ENCODE measurements around the gene PTPRN2. TPM values are rescaled to one million over a fixed set of nuclear protein-coding genes. Genes with fewer than 3 reads are reported as not detected.

The PTPRN2 gene
- polyA plus RNA-seq, 1 of the 3 experiments (the other 2 are of a cell fraction): 4.0 TPM

DNA sequence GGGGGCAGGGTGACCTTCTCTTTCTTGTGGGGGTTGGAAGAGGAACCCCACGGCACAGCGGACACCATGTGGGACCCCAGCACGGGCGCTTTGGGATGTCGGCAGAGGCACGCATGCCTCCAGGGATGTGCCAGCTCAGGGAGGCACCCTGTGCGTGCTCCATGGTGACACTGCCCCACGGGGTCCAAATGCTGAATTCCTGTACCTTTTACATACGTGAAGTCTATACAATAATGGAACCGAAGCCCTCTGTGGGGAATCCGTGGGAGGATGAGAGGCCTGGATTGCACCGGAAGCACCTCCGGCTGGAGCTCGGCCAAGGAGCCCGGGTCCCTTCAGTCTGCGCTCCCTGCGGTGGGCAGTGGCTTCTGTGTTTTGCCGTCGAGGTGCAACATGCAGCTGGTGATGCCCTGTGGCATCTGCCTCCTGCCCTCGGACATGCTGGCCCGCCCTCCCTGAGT lies 726.6 kb downstream of the PTPRN2 start (continued):
- TF ChIP-seq, protein P1, sequence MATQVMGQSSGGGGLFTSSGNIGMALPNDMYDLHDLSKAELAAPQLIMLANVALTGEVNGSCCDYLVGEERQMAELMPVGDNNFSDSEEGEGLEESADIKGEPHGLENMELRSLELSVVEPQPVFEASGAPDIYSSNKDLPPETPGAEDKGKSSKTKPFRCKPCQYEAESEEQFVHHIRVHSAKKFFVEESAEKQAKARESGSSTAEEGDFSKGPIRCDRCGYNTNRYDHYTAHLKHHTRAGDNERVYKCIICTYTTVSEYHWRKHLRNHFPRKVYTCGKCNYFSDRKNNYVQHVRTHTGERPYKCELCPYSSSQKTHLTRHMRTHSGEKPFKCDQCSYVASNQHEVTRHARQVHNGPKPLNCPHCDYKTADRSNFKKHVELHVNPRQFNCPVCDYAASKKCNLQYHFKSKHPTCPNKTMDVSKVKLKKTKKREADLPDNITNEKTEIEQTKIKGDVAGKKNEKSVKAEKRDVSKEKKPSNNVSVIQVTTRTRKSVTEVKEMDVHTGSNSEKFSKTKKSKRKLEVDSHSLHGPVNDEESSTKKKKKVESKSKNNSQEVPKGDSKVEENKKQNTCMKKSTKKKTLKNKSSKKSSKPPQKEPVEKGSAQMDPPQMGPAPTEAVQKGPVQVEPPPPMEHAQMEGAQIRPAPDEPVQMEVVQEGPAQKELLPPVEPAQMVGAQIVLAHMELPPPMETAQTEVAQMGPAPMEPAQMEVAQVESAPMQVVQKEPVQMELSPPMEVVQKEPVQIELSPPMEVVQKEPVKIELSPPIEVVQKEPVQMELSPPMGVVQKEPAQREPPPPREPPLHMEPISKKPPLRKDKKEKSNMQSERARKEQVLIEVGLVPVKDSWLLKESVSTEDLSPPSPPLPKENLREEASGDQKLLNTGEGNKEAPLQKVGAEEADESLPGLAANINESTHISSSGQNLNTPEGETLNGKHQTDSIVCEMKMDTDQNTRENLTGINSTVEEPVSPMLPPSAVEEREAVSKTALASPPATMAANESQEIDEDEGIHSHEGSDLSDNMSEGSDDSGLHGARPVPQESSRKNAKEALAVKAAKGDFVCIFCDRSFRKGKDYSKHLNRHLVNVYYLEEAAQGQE (IDR thresholded peaks at IDR 0.05; ENCODE audit: low read depth, low read length): no peak
- TF ChIP-seq, protein P2, sequence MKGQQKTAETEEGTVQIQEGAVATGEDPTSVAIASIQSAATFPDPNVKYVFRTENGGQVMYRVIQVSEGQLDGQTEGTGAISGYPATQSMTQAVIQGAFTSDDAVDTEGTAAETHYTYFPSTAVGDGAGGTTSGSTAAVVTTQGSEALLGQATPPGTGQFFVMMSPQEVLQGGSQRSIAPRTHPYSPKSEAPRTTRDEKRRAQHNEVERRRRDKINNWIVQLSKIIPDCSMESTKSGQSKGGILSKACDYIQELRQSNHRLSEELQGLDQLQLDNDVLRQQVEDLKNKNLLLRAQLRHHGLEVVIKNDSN (IDR thresholded peaks at IDR 0.05; ENCODE audit: borderline replicate concordance, low read depth): no peak

DNA sequence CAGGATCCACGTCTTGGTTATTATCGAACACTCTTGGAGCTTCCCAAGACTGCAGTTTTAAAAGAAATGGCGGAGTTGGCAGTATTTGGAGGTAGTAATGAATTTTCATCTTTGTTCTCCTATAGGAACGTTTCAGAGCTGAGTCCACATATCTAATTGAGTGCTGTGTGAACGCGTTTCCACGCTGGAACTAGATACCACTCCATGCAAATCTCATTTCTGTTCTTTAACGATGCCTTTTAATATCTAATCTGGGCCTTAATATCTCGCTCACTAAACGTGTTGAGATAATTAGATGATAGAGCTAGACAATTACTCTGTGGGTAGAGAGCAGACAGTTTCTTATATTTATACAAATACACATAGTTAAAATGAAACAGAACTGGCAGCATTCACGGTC lies 727.2 kb downstream of the PTPRN2 start:
- ChIA-PET CTCF (interaction anchor here (1.0 to 1.6 kb wide), 4 partner anchors 12 to 428 kb away, joined by 3 to 8 read pairs (median 4); no protein-coding TSS in a partner anchor), POLR2A (no interaction called here)
- Histone ChIP-seq H3F3A (replicated peaks; ENCODE audit: insufficient read depth) (no peaks in the 10 kb centered on the region), H3K9me3 (peaks cover 3% of the 10 kb centered on the region; the same call in 1 of the 2 replicates), H3K4me3 (ENCODE audit: low read depth in 2 of 2, low read length in 1 of 2) (no peak overlapping the region), H3K4me1 (ENCODE audit: control insufficient read depth in 1 of 2, insufficient read depth in 2 of 2, low read depth in 1 of 2, low read length in 1 of 2) (no peaks in the 10 kb centered on the region; a peak in 1 of 4 replicates), H4K20me1 (ENCODE audit: insufficient read depth) (no peaks in the 10 kb centered on the region), H3K9me2 (no peaks in the 10 kb centered on the region), H3K79me2 (ENCODE audit: insufficient read depth) (no peaks in the 10 kb centered on the region), H3K27me3 (ENCODE audit: insufficient read depth) (no peaks in the 10 kb centered on the region), H2AFZ (ENCODE audit: low read depth) (no peak overlapping the region), H3K27ac (ENCODE audit: low read depth in 2 of 2, low read length in 1 of 2) (no peak overlapping the region), H3K9ac (no peak overlapping the region), H3K4me2 (no peak overlapping the region), H3K36me3 (replicated peaks in 1 of 2; ENCODE audit: control insufficient read depth in 1 of 2, insufficient read depth in 2 of 2, low read length in 1 of 2) (no peaks in the 10 kb centered on the region)
- 42% methylated on average over 11 of the region's 11 CpGs for WGBS (ENCODE audit: low lambda C conversion rate)
- TF ChIP-seq, protein P3, sequence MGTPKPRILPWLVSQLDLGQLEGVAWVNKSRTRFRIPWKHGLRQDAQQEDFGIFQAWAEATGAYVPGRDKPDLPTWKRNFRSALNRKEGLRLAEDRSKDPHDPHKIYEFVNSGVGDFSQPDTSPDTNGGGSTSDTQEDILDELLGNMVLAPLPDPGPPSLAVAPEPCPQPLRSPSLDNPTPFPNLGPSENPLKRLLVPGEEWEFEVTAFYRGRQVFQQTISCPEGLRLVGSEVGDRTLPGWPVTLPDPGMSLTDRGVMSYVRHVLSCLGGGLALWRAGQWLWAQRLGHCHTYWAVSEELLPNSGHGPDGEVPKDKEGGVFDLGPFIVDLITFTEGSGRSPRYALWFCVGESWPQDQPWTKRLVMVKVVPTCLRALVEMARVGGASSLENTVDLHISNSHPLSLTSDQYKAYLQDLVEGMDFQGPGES (IDR thresholded peaks at IDR 0.05; ENCODE audit: low read depth, low read length): no peak
- TF ChIP-seq ELF1 (IDR thresholded peaks at IDR 0.05) (no peak), EZH2phosphoT487 (IDR thresholded peaks at IDR 0.05; ENCODE audit: borderline replicate concordance, low read depth) (no peak), EP300 (IDR thresholded peaks at IDR 0.05; ENCODE audit: borderline replicate concordance in 1 of 2, low read depth in 1 of 2, low read length in 1 of 2) (no peak), FOXJ3 (CRISPR knock-in tag; IDR thresholded peaks at IDR 0.05) (no peak)
- no peak for DNase-seq

DNA sequence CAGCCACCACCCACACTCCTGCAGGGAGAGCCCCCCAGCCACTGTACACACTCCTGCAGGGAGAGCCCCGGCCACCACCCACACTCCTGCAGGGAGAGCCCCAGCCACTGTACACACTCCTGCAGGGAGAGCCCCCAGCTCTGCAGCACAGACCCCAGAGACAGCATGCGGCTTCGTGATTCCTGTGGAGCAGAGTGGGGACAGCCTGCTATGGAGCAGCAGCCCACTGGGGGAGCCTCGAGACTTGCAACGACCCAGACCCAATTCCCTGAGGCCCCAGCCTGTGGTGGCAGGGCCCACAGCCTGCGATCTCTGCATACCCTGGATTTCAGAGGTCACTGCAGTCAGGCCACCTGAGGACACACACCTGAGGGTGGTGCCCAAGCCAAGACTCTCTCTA lies 727.7 kb downstream of the PTPRN2 start:
- H3K27ac ChIP-seq (ENCODE audit: low read depth in 2 of 2, low read length in 1 of 2): no peak overlapping the region
- ChIA-PET CTCF (interaction anchor here (1.4 to 1.6 kb wide), 3 partner anchors 13 to 428 kb away, joined by 3 to 8 read pairs (median 4); no protein-coding TSS in a partner anchor), POLR2A (interaction anchor here (0.6 kb wide), 1 partner anchor 344 kb away, joined by 3 read pairs; no protein-coding TSS in a partner anchor)
- H3K36me3 ChIP-seq (replicated peaks in 1 of 2; ENCODE audit: control insufficient read depth in 1 of 2, insufficient read depth in 2 of 2, low read length in 1 of 2): no peaks in the 10 kb centered on the region
- no peak overlapping the region for H3K9ac ChIP-seq
- DNase-seq: no peak
- peaks cover 3% of the 10 kb centered on the region; the same call in 1 of the 2 replicates for H3K9me3 ChIP-seq
- H3K4me1 ChIP-seq (ENCODE audit: control insufficient read depth in 1 of 2, insufficient read depth in 2 of 2, low read depth in 1 of 2, low read length in 1 of 2): no peaks in the 10 kb centered on the region; a peak in 1 of 4 replicates
- no peak for TF ChIP-seq EZH2phosphoT487 (IDR thresholded peaks at IDR 0.05; ENCODE audit: borderline replicate concordance, low read depth)
- no peak for TF ChIP-seq NFIC (IDR thresholded peaks at IDR 0.05; ENCODE audit: borderline replicate concordance)
- TF ChIP-seq TCF12 (IDR thresholded peaks at IDR 0.05): no peak
- no peak for TF ChIP-seq JUND (IDR thresholded peaks at IDR 0.05)
- TF ChIP-seq, protein P4, sequence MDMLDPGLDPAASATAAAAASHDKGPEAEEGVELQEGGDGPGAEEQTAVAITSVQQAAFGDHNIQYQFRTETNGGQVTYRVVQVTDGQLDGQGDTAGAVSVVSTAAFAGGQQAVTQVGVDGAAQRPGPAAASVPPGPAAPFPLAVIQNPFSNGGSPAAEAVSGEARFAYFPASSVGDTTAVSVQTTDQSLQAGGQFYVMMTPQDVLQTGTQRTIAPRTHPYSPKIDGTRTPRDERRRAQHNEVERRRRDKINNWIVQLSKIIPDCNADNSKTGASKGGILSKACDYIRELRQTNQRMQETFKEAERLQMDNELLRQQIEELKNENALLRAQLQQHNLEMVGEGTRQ (IDR thresholded peaks at IDR 0.05; ENCODE audit: borderline replicate concordance, low read depth, low read length): no peak
- no peak for TF ChIP-seq CHD2 (IDR thresholded peaks at IDR 0.05; ENCODE audit: low read length, partially characterized antibody)
- no peak for TF ChIP-seq MEF2A (IDR thresholded peaks at IDR 0.05; ENCODE audit: borderline replicate concordance, low read depth)
- no peak for TF ChIP-seq SMC3 (IDR thresholded peaks at IDR 0.05; ENCODE audit: low read depth, low read length)
- no peak for TF ChIP-seq EP300 (IDR thresholded peaks at IDR 0.05; ENCODE audit: borderline replicate concordance in 1 of 2, low read depth in 1 of 2, low read length in 1 of 2)
- TF ChIP-seq RXRA (IDR thresholded peaks at IDR 0.05; ENCODE audit: borderline replicate concordance, low read depth): no peak
- no peak for TF ChIP-seq FOXM1 (IDR thresholded peaks at IDR 0.05; ENCODE audit: low read depth)
- no peak for TF ChIP-seq TAF1 (IDR thresholded peaks at IDR 0.05; ENCODE audit: borderline replicate concordance, low read depth, low read length)
- no peak for TF ChIP-seq YY1 (IDR thresholded peaks at IDR 0.05; ENCODE audit: low read depth)
- no peak for TF ChIP-seq FOSL2 (IDR thresholded peaks at IDR 0.05; ENCODE audit: borderline replicate concordance, low read depth)
- WGBS (ENCODE audit: low lambda C conversion rate): 83% methylated on average over 2 of the region's 6 CpGs
- no peaks in the 10 kb centered on the region for H3K27me3 ChIP-seq (ENCODE audit: insufficient read depth)
- H4K20me1 ChIP-seq (ENCODE audit: insufficient read depth): no peaks in the 10 kb centered on the region
- no peaks in the 10 kb centered on the region for H3K79me2 ChIP-seq (ENCODE audit: insufficient read depth)
- no peak overlapping the region for H2AFZ ChIP-seq (ENCODE audit: low read depth)
- H3K4me3 ChIP-seq (ENCODE audit: low read depth in 2 of 2, low read length in 1 of 2): no peak overlapping the region
- no peak overlapping the region for H3K4me2 ChIP-seq
- H3F3A ChIP-seq (replicated peaks; ENCODE audit: insufficient read depth): no peaks in the 10 kb centered on the region
- H3K9me2 ChIP-seq: no peaks in the 10 kb centered on the region
